Measurements from ENCODE around the gene NLRP5.

- TF ChIP-seq CTCF (IDR thresholded peaks at IDR 0.05; ENCODE audit: low read depth, low read length, poor library complexity, severe bottlenecking) (no peak), EZH2phosphoT487 (IDR thresholded peaks at IDR 0.05; ENCODE audit: borderline replicate concordance, low read length) (no peak)
Observed at GRCh38 chr19:56106397-56106849, 119.8 kb downstream of the NLRP5 start.

All from DOHH2 (cell line).